Gastroesophageal sphincter (tissue), 3 donors: ENCODE data around the gene NME1.

Experiments
- EP300 ChIP-seq: sonication (generic); formaldehyde crosslinking; IDR thresholded peaks from one replicate; pipeline ENCODE4 v1.6.1; 2017; ENCODE audit warnings: antibody characterized with exemption, mild to moderate bottlenecking
- TF ChIP-seq, protein P1 (sequence below), 4 experiments: fragments of 200-600 bp in 2 of 4; fragments of 450-650 bp in 2 of 4; sonication (generic) in 1 of 4; IDR thresholded peaks; one replicate each; pipeline ENCODE4 v1.5.1; 2017 to 2019; ENCODE audit warnings: antibody characterized with exemption in 4 of 4, mild to moderate bottlenecking in 2 of 4, moderate library complexity in 2 of 4

DNA sequence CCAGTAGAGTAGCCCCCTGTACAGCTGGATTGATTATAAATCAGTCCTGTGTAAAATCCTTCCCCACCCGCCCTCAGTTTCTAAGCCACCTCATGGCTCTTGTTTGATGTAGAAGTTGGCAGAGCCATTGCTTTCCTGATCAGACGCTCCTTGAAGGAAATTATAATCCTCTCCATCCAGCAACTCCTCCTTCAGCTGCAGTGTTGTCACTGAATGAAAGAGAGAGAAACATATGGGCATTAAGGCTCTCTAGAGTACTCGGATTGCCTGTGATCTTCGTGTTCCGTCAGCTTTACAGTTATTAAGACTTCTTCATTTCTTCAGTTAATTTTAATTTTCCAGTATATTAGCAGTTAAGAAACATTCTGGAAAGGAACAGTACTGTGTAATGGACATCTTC is 27.1 kb downstream of the NME1 start:
- TF ChIP-seq, protein P1, sequence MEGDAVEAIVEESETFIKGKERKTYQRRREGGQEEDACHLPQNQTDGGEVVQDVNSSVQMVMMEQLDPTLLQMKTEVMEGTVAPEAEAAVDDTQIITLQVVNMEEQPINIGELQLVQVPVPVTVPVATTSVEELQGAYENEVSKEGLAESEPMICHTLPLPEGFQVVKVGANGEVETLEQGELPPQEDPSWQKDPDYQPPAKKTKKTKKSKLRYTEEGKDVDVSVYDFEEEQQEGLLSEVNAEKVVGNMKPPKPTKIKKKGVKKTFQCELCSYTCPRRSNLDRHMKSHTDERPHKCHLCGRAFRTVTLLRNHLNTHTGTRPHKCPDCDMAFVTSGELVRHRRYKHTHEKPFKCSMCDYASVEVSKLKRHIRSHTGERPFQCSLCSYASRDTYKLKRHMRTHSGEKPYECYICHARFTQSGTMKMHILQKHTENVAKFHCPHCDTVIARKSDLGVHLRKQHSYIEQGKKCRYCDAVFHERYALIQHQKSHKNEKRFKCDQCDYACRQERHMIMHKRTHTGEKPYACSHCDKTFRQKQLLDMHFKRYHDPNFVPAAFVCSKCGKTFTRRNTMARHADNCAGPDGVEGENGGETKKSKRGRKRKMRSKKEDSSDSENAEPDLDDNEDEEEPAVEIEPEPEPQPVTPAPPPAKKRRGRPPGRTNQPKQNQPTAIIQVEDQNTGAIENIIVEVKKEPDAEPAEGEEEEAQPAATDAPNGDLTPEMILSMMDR (IDR thresholded peaks at IDR 0.05), result no peak
- no peak for TF ChIP-seq EP300
